ENCODE data around the gene CLDN14.

Gene CLDN14

GRCh38 chr21:36431252-36431651 is 48.7 kb downstream of the CLDN14 start:
- DNase-seq (ENCODE audit: low spot score): no peak

GRCh38 chr21:36430841-36431240 is 49.1 kb downstream of the CLDN14 start:
- DNase-seq (ENCODE audit: low spot score): no peak

GRCh38 chr21:36429947-36430546 is 49.9 kb downstream of the CLDN14 start:
- peak; percentile 99 for DNase-seq (ENCODE audit: low spot score)

- no peak for DNase-seq (ENCODE audit: low spot score)
Observed at GRCh38 chr21:36428761-36429432, 51.0 kb downstream of the CLDN14 start.

GRCh38 chr21:36427502-36427901 is 52.4 kb downstream of the CLDN14 start:
- no peak for DNase-seq (ENCODE audit: low spot score)

- DNase-seq (ENCODE audit: low spot score): no peak
Observed at GRCh38 chr21:36425286-36425685, 54.6 kb downstream of the CLDN14 start.

- DNase-seq (ENCODE audit: low spot score): no peak
Observed at GRCh38 chr21:36424592-36424991, 55.3 kb downstream of the CLDN14 start.

GRCh38 chr21:36423771-36424433 is 56.0 kb downstream of the CLDN14 start:
- no peak for DNase-seq (ENCODE audit: low spot score)

- DNase-seq (ENCODE audit: low spot score): peak; percentile 44
Observed at GRCh38 chr21:36422279-36423098, 57.4 kb downstream of the CLDN14 start.

GRCh38 chr21:36420571-36421339 is 59.2 kb downstream of the CLDN14 start:
- DNase-seq (ENCODE audit: low spot score): no peak

GRCh38 chr21:36419996-36420395 is 59.9 kb downstream of the CLDN14 start:
- peak; percentile 84 for DNase-seq (ENCODE audit: low spot score)

- no peak for DNase-seq (ENCODE audit: low spot score)
Observed at GRCh38 chr21:36419241-36419640, 60.7 kb downstream of the CLDN14 start.

GRCh38 chr21:36415375-36415774 is 64.5 kb downstream of the CLDN14 start:
- DNase-seq (ENCODE audit: low spot score): no peak

- no peak for DNase-seq (ENCODE audit: low spot score)
Observed at GRCh38 chr21:36412916-36413315, 67.0 kb downstream of the CLDN14 start.

- DNase-seq (ENCODE audit: low spot score): no peak
Observed at GRCh38 chr21:36411301-36411700, 68.6 kb downstream of the CLDN14 start.
